ENCODE measurements around the gene GNPAT. TPM values are rescaled to one million over a fixed set of nuclear protein-coding genes. Genes with fewer than 3 reads are reported as not detected.

Gene GNPAT
- total and polyA plus RNA-seq, 2 of the 8 experiments (the other 6 are each of a cell fraction or from before 2014, with no cell fraction given), result 22.9 to 47.4 TPM

- TF ChIP-seq CHD7 (IDR thresholded peaks at IDR 0.05; ENCODE audit: insufficient replicate concordance, low read length) (no peak), SAP30 (IDR thresholded peaks at IDR 0.05; ENCODE audit: insufficient read depth, insufficient replicate concordance, low read length) (no peak), HDAC2 (IDR thresholded peaks at IDR 0.05; ENCODE audit: borderline replicate concordance in 1 of 2, low read depth in 2 of 2, low read length in 2 of 2) (no peak), BRCA1 (IDR thresholded peaks at IDR 0.05; ENCODE audit: low read depth, low read length) (no peak), EZH2 (IDR thresholded peaks at IDR 0.05; ENCODE audit: low read depth, low read length, severe bottlenecking) (no peak), SP4 (IDR thresholded peaks at IDR 0.05; ENCODE audit: low read length) (no peak), CHD2 (IDR thresholded peaks at IDR 0.05; ENCODE audit: low read length) (no peak), TEAD4 (IDR thresholded peaks at IDR 0.05; ENCODE audit: low read depth, low read length) (no peak), CBX5 (IDR thresholded peaks at IDR 0.05; ENCODE audit: low read depth, low read length) (no peak)
- TF ChIP-seq, protein P1, sequence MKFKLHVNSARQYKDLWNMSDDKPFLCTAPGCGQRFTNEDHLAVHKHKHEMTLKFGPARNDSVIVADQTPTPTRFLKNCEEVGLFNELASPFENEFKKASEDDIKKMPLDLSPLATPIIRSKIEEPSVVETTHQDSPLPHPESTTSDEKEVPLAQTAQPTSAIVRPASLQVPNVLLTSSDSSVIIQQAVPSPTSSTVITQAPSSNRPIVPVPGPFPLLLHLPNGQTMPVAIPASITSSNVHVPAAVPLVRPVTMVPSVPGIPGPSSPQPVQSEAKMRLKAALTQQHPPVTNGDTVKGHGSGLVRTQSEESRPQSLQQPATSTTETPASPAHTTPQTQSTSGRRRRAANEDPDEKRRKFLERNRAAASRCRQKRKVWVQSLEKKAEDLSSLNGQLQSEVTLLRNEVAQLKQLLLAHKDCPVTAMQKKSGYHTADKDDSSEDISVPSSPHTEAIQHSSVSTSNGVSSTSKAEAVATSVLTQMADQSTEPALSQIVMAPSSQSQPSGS (IDR thresholded peaks at IDR 0.05; ENCODE audit: low read length), result no peak
These were observed 44.7 kb upstream of the GNPAT start (continued) for GRCh38 chr1:231196307-231196706.
